Measurements from ENCODE around the gene PRPSAP2.
"Not testable (repeated sequence)": the region's sequence is repeated elsewhere in the genome, so short reads cannot be mapped to it uniquely, and the experiment has no call there.

PRPSAP2 gene

GRCh38 chr17:18951941-18952842 lies 94.3 kb downstream of the PRPSAP2 start, which contains the start of gene SLC5A10:
TSS of gene SLC5A10 (plus strand) at chr17:18952165. CDS start at chr17:18952206, 41 bp downstream.
- no peak for DNase-seq (ENCODE audit: low read depth)
- H3K4me3 ChIP-seq (ENCODE audit: low read length): no peak within 1 kb of the TSS
- peak; percentile 38 for TF ChIP-seq CTCF (conservative IDR thresholded peaks at IDR 0.05; ENCODE audit: low read depth, low read length)

- no peak for DNase-seq (ENCODE audit: low read depth)
- H3K4me3 ChIP-seq (ENCODE audit: low read length): no peak overlapping the region
- no peak for TF ChIP-seq CTCF (conservative IDR thresholded peaks at IDR 0.05; ENCODE audit: low read depth, low read length)
Observed at GRCh38 chr17:18953231-18953728, 95.3 kb downstream of the PRPSAP2 start.

GRCh38 chr17:18954321-18954720 lies 96.4 kb downstream of the PRPSAP2 start:
- no peak for DNase-seq (ENCODE audit: low read depth)
- H3K4me3 ChIP-seq (ENCODE audit: low read length): no peak overlapping the region
- TF ChIP-seq CTCF (conservative IDR thresholded peaks at IDR 0.05; ENCODE audit: low read depth, low read length): no peak

- TF ChIP-seq CTCF (conservative IDR thresholded peaks at IDR 0.05; ENCODE audit: low read depth, low read length): no peak
- H3K4me3 ChIP-seq (ENCODE audit: low read length): no peak overlapping the region
- no peak for DNase-seq (ENCODE audit: low read depth)
Observed at GRCh38 chr17:18955009-18955408, 97.1 kb downstream of the PRPSAP2 start.

- DNase-seq (ENCODE audit: low read depth); H3K4me3 ChIP-seq (ENCODE audit: low read length): not testable (repeated sequence)
Observed at GRCh38 chr17:18956021-18956420, 98.1 kb downstream of the PRPSAP2 start.

- no peak for TF ChIP-seq CTCF (conservative IDR thresholded peaks at IDR 0.05; ENCODE audit: low read depth, low read length)
- no peak for DNase-seq (ENCODE audit: low read depth)
- no peak overlapping the region for H3K4me3 ChIP-seq (ENCODE audit: low read length)
Observed at GRCh38 chr17:18956581-18956980, 98.7 kb downstream of the PRPSAP2 start.

- no peak for TF ChIP-seq CTCF (conservative IDR thresholded peaks at IDR 0.05; ENCODE audit: low read depth, low read length)
- H3K4me3 ChIP-seq (ENCODE audit: low read length): no peak overlapping the region
- DNase-seq (ENCODE audit: low read depth): no peak
Observed at GRCh38 chr17:18957831-18958230, 99.9 kb downstream of the PRPSAP2 start.

All from retinal pigment epithelial cell (primary cell).